Astrocyte (in vitro differentiated cells and primary cell): ENCODE results near the gene EGFR.

Experiments
- EZH2 ChIP-seq: IDR thresholded peaks from 2 replicates; pipeline ENCODE4 v1.6.1; 2012; ENCODE audit warnings: mild to moderate bottlenecking, low read length, inconsistent platforms; ENCODE audit not compliant: insufficient read depth
- TF ChIP-seq, protein P1 (sequence below): IDR thresholded peaks from 2 replicates; pipeline ENCODE4 v1.5.1; 2011; ENCODE audit warnings: low read depth, mild to moderate bottlenecking, inconsistent platforms, low read length, moderate library complexity; ENCODE audit not compliant: insufficient read depth

DNA sequence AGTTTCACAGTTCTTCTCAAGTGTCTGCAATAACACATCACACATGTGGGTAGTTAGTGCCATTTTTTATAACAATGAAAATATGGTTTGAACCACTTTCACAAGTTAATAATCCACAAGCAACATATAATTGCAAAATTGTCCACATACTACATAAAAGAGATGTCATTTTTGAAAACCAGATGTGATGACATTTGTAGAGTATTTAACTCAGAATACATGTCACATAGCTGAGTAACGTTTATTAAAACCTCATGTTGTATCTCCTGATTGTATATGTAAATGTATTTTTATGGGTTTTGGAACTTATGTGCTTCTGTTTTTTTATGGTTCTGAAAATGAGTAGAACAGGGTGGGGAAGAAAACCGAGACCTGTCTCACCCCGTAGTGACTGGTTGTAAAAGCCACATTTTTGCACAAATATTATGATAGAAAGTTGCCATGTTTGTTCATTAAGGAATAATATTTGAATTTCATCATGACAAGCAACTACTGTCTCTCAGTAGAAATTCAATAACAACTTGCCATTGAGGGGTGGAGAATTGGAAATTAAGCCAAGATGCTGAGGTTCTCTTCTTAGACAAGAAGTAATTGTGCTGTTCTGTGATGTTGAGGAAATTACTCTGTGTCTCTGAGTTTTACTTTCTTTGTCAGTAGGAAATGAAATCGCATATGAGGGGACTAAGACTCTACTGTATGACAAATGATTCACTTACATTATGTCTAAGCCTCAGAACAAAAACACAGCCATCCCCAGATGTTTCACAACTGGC is 29.2 kb upstream of the EGFR start:
- TF ChIP-seq, protein P1, sequence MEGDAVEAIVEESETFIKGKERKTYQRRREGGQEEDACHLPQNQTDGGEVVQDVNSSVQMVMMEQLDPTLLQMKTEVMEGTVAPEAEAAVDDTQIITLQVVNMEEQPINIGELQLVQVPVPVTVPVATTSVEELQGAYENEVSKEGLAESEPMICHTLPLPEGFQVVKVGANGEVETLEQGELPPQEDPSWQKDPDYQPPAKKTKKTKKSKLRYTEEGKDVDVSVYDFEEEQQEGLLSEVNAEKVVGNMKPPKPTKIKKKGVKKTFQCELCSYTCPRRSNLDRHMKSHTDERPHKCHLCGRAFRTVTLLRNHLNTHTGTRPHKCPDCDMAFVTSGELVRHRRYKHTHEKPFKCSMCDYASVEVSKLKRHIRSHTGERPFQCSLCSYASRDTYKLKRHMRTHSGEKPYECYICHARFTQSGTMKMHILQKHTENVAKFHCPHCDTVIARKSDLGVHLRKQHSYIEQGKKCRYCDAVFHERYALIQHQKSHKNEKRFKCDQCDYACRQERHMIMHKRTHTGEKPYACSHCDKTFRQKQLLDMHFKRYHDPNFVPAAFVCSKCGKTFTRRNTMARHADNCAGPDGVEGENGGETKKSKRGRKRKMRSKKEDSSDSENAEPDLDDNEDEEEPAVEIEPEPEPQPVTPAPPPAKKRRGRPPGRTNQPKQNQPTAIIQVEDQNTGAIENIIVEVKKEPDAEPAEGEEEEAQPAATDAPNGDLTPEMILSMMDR = no peak
- no peak for TF ChIP-seq EZH2
